ENCODE results near the gene MS4A8.

DNA sequence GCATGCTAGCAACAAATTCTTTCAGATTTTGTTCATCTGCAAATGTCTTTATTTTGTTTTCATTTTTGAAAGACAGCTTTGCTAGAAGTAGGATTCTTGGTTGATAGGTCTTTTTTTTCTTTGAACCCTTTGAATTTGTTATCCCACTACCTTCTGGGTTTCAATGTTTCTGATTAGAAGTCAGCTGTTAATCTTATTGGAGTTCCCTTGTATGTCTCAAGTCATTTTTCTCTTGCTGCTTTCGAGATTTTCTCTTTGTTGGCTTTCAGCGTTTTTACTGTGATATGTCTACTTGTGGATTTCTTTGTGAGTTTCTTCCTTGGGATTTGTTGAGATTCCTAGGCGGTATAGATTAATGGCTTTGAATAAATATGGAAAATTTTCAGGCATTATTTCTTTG lies 27.2 kb upstream of the MS4A8 start:
- TF ChIP-seq, protein P1, sequence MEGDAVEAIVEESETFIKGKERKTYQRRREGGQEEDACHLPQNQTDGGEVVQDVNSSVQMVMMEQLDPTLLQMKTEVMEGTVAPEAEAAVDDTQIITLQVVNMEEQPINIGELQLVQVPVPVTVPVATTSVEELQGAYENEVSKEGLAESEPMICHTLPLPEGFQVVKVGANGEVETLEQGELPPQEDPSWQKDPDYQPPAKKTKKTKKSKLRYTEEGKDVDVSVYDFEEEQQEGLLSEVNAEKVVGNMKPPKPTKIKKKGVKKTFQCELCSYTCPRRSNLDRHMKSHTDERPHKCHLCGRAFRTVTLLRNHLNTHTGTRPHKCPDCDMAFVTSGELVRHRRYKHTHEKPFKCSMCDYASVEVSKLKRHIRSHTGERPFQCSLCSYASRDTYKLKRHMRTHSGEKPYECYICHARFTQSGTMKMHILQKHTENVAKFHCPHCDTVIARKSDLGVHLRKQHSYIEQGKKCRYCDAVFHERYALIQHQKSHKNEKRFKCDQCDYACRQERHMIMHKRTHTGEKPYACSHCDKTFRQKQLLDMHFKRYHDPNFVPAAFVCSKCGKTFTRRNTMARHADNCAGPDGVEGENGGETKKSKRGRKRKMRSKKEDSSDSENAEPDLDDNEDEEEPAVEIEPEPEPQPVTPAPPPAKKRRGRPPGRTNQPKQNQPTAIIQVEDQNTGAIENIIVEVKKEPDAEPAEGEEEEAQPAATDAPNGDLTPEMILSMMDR (IDR thresholded peaks at IDR 0.05) = no peak
- TF ChIP-seq POLR2AphosphoS5 (IDR thresholded peaks at IDR 0.05) (no peak), POLR2A (IDR thresholded peaks at IDR 0.05) (no peak)
